ENCODE data around the gene CLEC2D. TPM values are rescaled to one million over a fixed set of nuclear protein-coding genes. Genes with fewer than 3 reads are reported as not detected.
"Not testable (repeated sequence)": the region's sequence is repeated elsewhere in the genome, so short reads cannot be mapped to it uniquely, and the experiment has no call there.

The CLEC2D gene
- total and polyA plus RNA-seq, 12 donors: 0.75 to 12.4 (median 3.3) TPM

- TF ChIP-seq CTCF (IDR thresholded peaks at IDR 0.05): no peak
- TF ChIP-seq POLR2A (IDR thresholded peaks at IDR 0.05): no peak
- no peaks in the 10 kb centered on the region for H3K9me3 ChIP-seq (replicated peaks in 1 of 3)
- H3K27ac ChIP-seq: no peak overlapping the region
- intact Hi-C loops (cut with DNase I): no loop called here
- H3K27me3 ChIP-seq: no peaks in the 10 kb centered on the region
- 93 to 97% (median 95%) methylated on average over 2 of the region's 2 CpGs for WGBS, 4 donors
- no peak for DNase-seq
- H3K4me1 ChIP-seq (replicated peaks in 1 of 2): no peaks in the 10 kb centered on the region
- peaks cover 0 to 7% of the 10 kb centered on the region in 2 donors for H3K36me3 ChIP-seq (replicated peaks in 1 of 2)
- no peak overlapping the region for H3K4me3 ChIP-seq
These were observed 540 bp upstream of the CLEC2D start for GRCh38 chr12:9669019-9669326.

GRCh38 chr12:9672340-9672739 is 2.8 kb downstream of the CLEC2D start:
- H3K4me3 ChIP-seq; H3K27me3 ChIP-seq; H3K9me3 ChIP-seq (replicated peaks in 1 of 3); H3K27ac ChIP-seq; H3K4me1 ChIP-seq (replicated peaks in 1 of 2); DNase-seq; intact Hi-C loops (cut with DNase I); H3K36me3 ChIP-seq (replicated peaks in 1 of 2): not testable (repeated sequence)
- WGBS, 4 donors: 78 to 97% (median 86%) methylated on average over 2 of the region's 2 CpGs

GRCh38 chr12:9673404-9674225 is 4.1 kb downstream of the CLEC2D start:
- H3K4me3 ChIP-seq: no peak overlapping the region
- H3K36me3 ChIP-seq (replicated peaks in 1 of 2): no peaks in the 10 kb centered on the region
- H3K27ac ChIP-seq: no peak overlapping the region
- no peaks in the 10 kb centered on the region for H3K9me3 ChIP-seq (replicated peaks in 1 of 3)
- DNase-seq: peak; percentile 34 to 71 (median 52)
- WGBS, 4 donors: 53 to 80% (median 64%) methylated on average over 1 to 6 of the region's 6 CpGs
- no peak for TF ChIP-seq POLR2A (IDR thresholded peaks at IDR 0.05)
- no peak for TF ChIP-seq CTCF (IDR thresholded peaks at IDR 0.05)
- intact Hi-C loops (cut with DNase I): no loop called here
- no peaks in the 10 kb centered on the region for H3K4me1 ChIP-seq (replicated peaks in 1 of 2)
- H3K27me3 ChIP-seq: no peaks in the 10 kb centered on the region

- Histone ChIP-seq H3K4me3 (no peak overlapping the region), H3K27me3 (no peaks in the 10 kb centered on the region), H3K9me3 (replicated peaks in 1 of 3) (no peaks in the 10 kb centered on the region), H3K4me1 (replicated peaks in 1 of 2) (no peaks in the 10 kb centered on the region), H3K27ac (no peak overlapping the region), H3K36me3 (replicated peaks in 1 of 2) (no peaks in the 10 kb centered on the region)
- 92 to 98% (median 94%) methylated on average over 1 to 2 of the region's 2 CpGs for WGBS, 4 donors
- no peak for DNase-seq
- no peak for TF ChIP-seq CTCF (IDR thresholded peaks at IDR 0.05)
- no peak for TF ChIP-seq POLR2A (IDR thresholded peaks at IDR 0.05)
- intact Hi-C loops (cut with DNase I): no loop called here
These were observed 4.7 kb downstream of the CLEC2D start for GRCh38 chr12:9674226-9674590.

GRCh38 chr12:9682508-9682907 is 13.0 kb downstream of the CLEC2D start:
- 94 to 97% (median 96%) methylated on average over 4 of the region's 4 CpGs for WGBS, 4 donors
- H3K27ac ChIP-seq; DNase-seq; H3K4me3 ChIP-seq; intact Hi-C loops (cut with DNase I); H3K27me3 ChIP-seq; H3K4me1 ChIP-seq (replicated peaks in 1 of 2); H3K36me3 ChIP-seq (replicated peaks in 1 of 2); H3K9me3 ChIP-seq (replicated peaks in 1 of 3): not testable (repeated sequence)

GRCh38 chr12:9682949-9683348 is 13.4 kb downstream of the CLEC2D start:
- DNase-seq; intact Hi-C loops (cut with DNase I); H3K36me3 ChIP-seq (replicated peaks in 1 of 2); H3K4me1 ChIP-seq (replicated peaks in 1 of 2); H3K9me3 ChIP-seq (replicated peaks in 1 of 3); H3K27ac ChIP-seq; H3K27me3 ChIP-seq; H3K4me3 ChIP-seq: not testable (repeated sequence)
- 94 to 98% (median 96%) methylated on average over 2 of the region's 2 CpGs for WGBS, 4 donors

- H3K36me3 ChIP-seq (replicated peaks in 1 of 2): not testable (repeated sequence)
- WGBS, 4 donors: 86 to 100% (median 96%) methylated on average over 3 to 5 of the region's 5 CpGs
These were observed 15.9 kb downstream of the CLEC2D start for GRCh38 chr12:9685366-9685765.

More at GRCh38 chr12:9685366-9685765, 15.9 kb downstream of the CLEC2D start:
- H3K27ac ChIP-seq; H3K4me1 ChIP-seq (replicated peaks in 1 of 2); H3K9me3 ChIP-seq (replicated peaks in 1 of 3); H3K27me3 ChIP-seq; H3K4me3 ChIP-seq; DNase-seq; intact Hi-C loops (cut with DNase I): not testable (repeated sequence)

Measured in adrenal gland (tissue), 12 donors.